Peyer's patch (tissue), 4 donors: ENCODE results near the gene PPP2R3A. TPM values are rescaled to one million over a fixed set of nuclear protein-coding genes. Genes with fewer than 3 reads are reported as not detected.

Experiments used
- DNase-seq, 3 donors: peaks; one replicate each; pipeline ENCODE4 v3.0.0-alpha.2; 2017 to 2019
- H3K27ac ChIP-seq, 4 donors: fragments of 200-600 bp; sonication (generic); one replicate each; pipeline ENCODE4 v1.5.1; 2016 to 2019
- H3K27me3 ChIP-seq, 2 donors: fragments of 200-600 bp; sonication (generic); one replicate each; pipeline ENCODE4 v1.5.1; 2019
- H3K36me3 ChIP-seq, 3 donors: fragments of 200-600 bp; sonication (generic); one replicate each; pipeline ENCODE4 v1.5.1; 2016 to 2019
- H3K4me1 ChIP-seq, 4 donors: fragments of 200-600 bp; sonication (generic); one replicate each; pipeline ENCODE4 v1.5.1; 2016 to 2019
- H3K4me3 ChIP-seq, 4 donors: fragments of 200-600 bp; sonication (generic); 1 replicate in 3 of 4; 2 replicates in 1 of 4; pipeline ENCODE4 v1.5.1; 2016 to 2019; ENCODE audit warnings: mild to moderate bottlenecking in 1 of 4
- H3K9me3 ChIP-seq, 4 donors: fragments of 200-600 bp; sonication (generic); one replicate each; pipeline ENCODE4 v1.5.1; 2016 to 2019; ENCODE audit warnings: mild to moderate bottlenecking in 1 of 4
- CTCF ChIP-seq, 6 experiments: fragments of 450-650 bp in 4 of 6; fragments of 200-600 bp in 2 of 6; sonication (generic) in 1 of 6; IDR thresholded peaks; one replicate each; pipeline ENCODE4 v1.5.1; 2017 to 2019; ENCODE audit warnings: antibody characterized with exemption in 6 of 6, mild to moderate bottlenecking in 3 of 6, moderate library complexity in 1 of 6
- POLR2A ChIP-seq, 2 donors: fragments of 450-650 bp; IDR thresholded peaks; one replicate each; pipeline ENCODE4 v1.5.1; 2017; ENCODE audit warnings: antibody characterized with exemption in 2 of 2, mild to moderate bottlenecking in 2 of 2, moderate library complexity in 2 of 2
- total RNA-seq, 4 donors: library from RNA; depleted of rRNA; stranded (reverse); fragments of >200 nt; gene quantifications; one replicate each; pipeline ENCODE4 v1.1.0, GENCODE V29; 2016

The PPP2R3A gene
- total RNA-seq, 4 donors from 2014 or later: 6.6 to 27.1 (median 21.9) TPM

GRCh38 chr3:136070953-136071949, 105.7 kb downstream of the PPP2R3A start:
- no peak for DNase-seq
- TF ChIP-seq CTCF (IDR thresholded peaks at IDR 0.05) (peak in 1 of 6 experiments; percentile 7), POLR2A (IDR thresholded peaks at IDR 0.05) (no peak)
- H3K27ac ChIP-seq: peak overlapping the region in 1 of 4 donors; percentile 23

GRCh38 chr3:136074546-136075170, 109.1 kb downstream of the PPP2R3A start:
- Histone ChIP-seq H3K27me3 (no peaks in the 10 kb centered on the region), H3K9me3 (no peaks in the 10 kb centered on the region), H3K27ac (no peak overlapping the region), H3K36me3 (no peaks in the 10 kb centered on the region), H3K4me1 (no peaks in the 10 kb centered on the region), H3K4me3 (no peak overlapping the region)
- no peak for TF ChIP-seq POLR2A (IDR thresholded peaks at IDR 0.05)
- no peak for TF ChIP-seq CTCF (IDR thresholded peaks at IDR 0.05)
- no peak for DNase-seq

More at GRCh38 chr3:136070953-136071949, 105.7 kb downstream of the PPP2R3A start:
- Histone ChIP-seq H3K4me1 (no peaks in the 10 kb centered on the region), H3K36me3 (no peaks in the 10 kb centered on the region), H3K9me3 (no peaks in the 10 kb centered on the region), H3K27me3 (no peaks in the 10 kb centered on the region), H3K4me3 (no peak overlapping the region)

GRCh38 chr3:136075218-136075808, 109.8 kb downstream of the PPP2R3A start:
- no peaks in the 10 kb centered on the region for H3K4me1 ChIP-seq
- no peak overlapping the region for H3K27ac ChIP-seq
- DNase-seq: peak; percentile 54 to 89 (median 56)
- no peaks in the 10 kb centered on the region for H3K36me3 ChIP-seq
- no peaks in the 10 kb centered on the region for H3K9me3 ChIP-seq
- peak; percentile 80 to 99 (median 94) for TF ChIP-seq CTCF (IDR thresholded peaks at IDR 0.05)
- no peak for TF ChIP-seq POLR2A (IDR thresholded peaks at IDR 0.05)
- no peaks in the 10 kb centered on the region for H3K27me3 ChIP-seq
- no peak overlapping the region for H3K4me3 ChIP-seq

GRCh38 chr3:136075811-136076210, 110.3 kb downstream of the PPP2R3A start:
- H3K27ac ChIP-seq: no peak overlapping the region
- no peak overlapping the region for H3K4me3 ChIP-seq
- H3K9me3 ChIP-seq: no peaks in the 10 kb centered on the region
- TF ChIP-seq CTCF (IDR thresholded peaks at IDR 0.05) (no peak), POLR2A (IDR thresholded peaks at IDR 0.05) (no peak)
- no peaks in the 10 kb centered on the region for H3K36me3 ChIP-seq
- no peaks in the 10 kb centered on the region for H3K4me1 ChIP-seq
- H3K27me3 ChIP-seq: no peaks in the 10 kb centered on the region
- DNase-seq: no peak
